Choroid plexus epithelial cell (primary cell): Measurements from ENCODE around the gene SLCO3A1.

Source experiments
- DNase-seq: peaks from one replicate; pipeline ENCODE4 v3.0.0-alpha.2; 2010; ENCODE audit warnings: low read depth
- H3K4me3 ChIP-seq: 2 replicates; pipeline ENCODE4 v1.5.1; 2011; ENCODE audit warnings: low read depth, mild to moderate bottlenecking, control low read depth, low read length, moderate library complexity
- CTCF ChIP-seq: conservative IDR thresholded peaks from 2 replicates; pipeline ENCODE4 v1.5.1; 2011; ENCODE audit warnings: low read depth, mild to moderate bottlenecking, control low read depth, inconsistent platforms, low read length, moderate library complexity

SLCO3A1 gene

GRCh38 chr15:91988655-91989054 is 135.1 kb downstream of the SLCO3A1 start:
- DNase-seq = no peak
- H3K4me3 ChIP-seq = no peak overlapping the region
- TF ChIP-seq CTCF = no peak

DNA sequence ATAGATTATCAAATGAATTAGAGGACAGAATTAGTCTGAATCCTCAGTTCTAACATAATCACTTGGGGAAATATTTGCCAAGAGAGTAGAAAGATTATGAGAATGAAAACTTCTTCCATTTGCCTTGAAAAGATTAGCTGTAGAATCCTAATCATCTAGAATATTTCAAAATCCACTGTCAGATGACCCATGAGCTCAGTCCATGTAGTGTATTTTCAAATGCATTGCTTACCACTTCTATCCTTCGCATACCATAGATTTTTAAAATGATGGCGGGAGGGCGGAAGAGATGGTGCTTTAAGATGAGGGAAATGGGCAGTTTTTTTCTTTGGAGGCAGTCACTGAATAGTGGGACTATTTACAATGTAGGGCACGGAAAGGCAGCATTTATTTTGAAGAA is 136.3 kb downstream of the SLCO3A1 start:
- no peak overlapping the region for H3K4me3 ChIP-seq
- TF ChIP-seq CTCF = no peak
- no peak for DNase-seq

- TF ChIP-seq CTCF = no peak
- DNase-seq = no peak
- no peak overlapping the region for H3K4me3 ChIP-seq
Measured at GRCh38 chr15:91992945-91993344, 139.4 kb downstream of the SLCO3A1 start.

GRCh38 chr15:91995146-91995545 is 141.6 kb downstream of the SLCO3A1 start:
- H3K4me3 ChIP-seq = no peak overlapping the region
- TF ChIP-seq CTCF = no peak
- DNase-seq = no peak

DNA sequence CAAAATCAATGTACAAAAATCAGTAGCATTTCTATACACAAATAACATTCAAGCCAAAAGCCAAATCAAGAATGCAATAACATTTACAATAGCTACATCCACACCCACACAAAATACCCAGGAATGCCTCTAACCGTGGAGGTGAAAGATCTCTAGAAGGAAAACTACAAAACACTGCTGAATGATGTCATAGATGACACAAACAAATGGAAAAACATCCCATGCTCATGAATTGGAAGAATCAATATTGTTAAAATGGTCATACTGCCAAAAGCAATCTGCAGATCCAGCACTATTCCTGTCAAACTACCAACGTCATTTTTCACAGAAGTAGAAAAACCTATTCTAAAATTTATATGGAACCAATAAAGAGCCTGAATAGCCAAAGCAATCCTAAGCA is 143.7 kb downstream of the SLCO3A1 start:
- no peak for DNase-seq
- no peak overlapping the region for H3K4me3 ChIP-seq
- TF ChIP-seq CTCF = no peak

DNA sequence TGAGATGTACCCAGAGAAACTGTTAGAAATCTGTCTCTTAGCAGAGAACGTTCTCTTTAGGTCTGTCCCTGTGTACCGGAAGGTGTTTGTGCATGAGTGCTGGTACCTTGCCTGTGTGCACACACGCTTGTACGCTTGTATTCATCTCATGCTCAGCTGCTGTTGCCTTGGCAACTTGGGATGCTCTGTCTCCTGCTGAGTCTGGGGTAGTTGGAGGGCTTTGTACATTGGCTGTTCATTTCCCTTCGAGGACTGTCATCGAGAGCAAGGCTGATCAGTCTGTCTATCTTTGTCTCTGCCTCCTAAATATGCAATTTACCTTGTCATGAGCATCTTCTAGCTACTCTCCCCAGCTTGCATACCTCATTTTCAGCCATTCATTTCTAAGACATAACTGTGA is 147.2 kb downstream of the SLCO3A1 start:
- H3K4me3 ChIP-seq = no peak overlapping the region
- DNase-seq = no peak
- TF ChIP-seq CTCF = no peak

DNA sequence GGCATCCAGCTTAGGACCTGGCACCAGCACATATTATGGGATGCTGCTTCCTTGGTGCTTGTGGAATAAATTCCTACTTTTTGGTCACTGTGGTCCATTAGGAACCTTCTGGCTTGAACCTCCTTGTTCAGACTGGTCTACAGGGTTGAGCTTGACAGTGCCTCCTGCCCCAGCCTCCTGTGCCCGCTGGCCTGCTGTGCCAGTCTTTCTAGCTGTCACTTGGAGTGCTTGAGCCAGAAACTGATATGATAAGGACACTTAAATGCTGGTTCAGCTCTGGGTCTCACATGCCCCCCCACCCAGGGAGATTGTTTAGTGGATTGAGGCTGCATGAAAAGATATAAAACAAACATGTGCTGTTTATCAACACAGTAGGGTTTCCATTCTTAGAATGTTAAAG is 147.8 kb downstream of the SLCO3A1 start:
- H3K4me3 ChIP-seq = no peak overlapping the region
- TF ChIP-seq CTCF = no peak
- no peak for DNase-seq
